HG03095 (cell line): Measurements from ENCODE around the gene SYCP2.
A peak's percentile ranks its signal among the peaks of the same experiment; 100 is the strongest.

Source experiments
- ATAC-seq: cut with Tn5 transposase; IDR thresholded peaks from one replicate; pipeline ENCODE4 v1.9.1; 2021; ENCODE audit warnings: moderate library complexity; ENCODE audit not compliant: unreplicated experiment

Gene SYCP2

DNA sequence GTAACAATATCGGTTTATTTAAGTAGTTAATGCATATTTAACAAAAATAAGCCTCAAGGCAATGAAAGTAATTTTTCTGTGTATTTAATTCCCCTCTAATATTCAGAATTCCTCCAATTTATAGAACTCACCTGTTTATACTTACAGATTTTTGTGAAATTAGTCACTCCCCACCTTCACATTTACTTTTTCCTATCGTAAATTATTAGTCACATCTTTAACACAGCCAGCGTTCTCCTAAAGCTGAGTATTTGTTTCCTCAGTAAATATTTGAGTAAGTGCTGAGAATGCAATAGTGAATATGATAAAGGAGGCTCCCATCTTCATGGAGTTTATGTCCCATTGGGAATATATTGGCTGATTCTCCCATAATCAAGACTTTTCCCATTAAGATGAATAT lies 88.0 kb downstream of the SYCP2 start:
- ATAC-seq = no peak

DNA sequence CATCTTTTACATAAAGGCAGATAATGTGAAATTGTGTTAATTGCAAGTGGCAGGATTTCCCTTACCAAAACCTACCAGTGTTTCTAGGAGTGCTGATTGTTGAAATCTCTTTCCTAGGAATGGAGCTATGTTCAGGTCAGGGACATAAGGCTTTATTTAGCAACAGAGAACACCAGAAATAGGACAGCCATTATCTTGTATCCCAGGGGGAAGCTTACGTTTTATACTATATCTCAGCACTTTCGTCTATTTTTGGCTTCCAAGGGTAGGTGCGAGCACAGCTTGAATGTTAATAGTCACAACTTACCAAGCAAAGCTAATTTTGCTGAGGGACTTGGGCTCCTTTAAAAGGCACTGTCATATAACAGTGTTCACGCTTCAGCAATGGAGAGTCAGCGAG lies 94.0 kb downstream of the SYCP2 start:
- no peak for ATAC-seq

DNA sequence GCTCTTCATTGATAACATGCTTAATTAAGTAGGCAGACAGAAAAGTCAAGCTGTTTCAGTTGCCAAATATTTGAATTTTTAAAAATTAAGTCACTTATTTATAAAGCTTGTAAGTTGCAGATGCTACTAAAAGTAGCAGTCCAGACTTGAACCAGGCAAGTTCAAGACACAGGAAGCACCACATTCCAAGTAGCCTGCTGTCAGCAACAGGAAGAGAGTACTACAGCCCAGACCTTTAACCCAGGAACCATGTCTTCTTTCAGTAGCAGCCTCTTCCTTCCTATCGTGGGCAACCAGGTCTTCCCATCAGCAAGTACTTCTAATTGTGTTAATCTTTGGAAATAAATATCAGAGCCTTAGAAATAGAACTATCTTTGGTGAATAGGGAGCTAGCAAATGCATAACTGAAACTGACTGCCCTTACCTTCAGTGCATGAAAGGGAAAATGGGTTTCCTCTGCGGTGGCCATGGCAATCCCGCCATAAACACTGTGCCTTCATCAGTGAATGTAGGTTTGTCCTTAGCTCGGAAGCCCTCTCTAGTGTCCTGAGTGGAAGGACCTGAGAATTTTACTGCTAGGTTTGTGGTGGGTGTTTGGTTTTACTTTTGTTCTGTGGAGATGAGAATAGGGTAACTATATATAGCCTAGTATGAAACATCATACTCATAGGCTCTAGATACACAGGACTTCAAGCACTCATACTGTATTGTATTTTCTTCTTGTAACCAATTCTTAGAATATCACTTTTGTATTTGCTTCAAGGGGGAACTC lies 95.6 kb downstream of the SYCP2 start:
- ATAC-seq = peak; percentile 84

DNA sequence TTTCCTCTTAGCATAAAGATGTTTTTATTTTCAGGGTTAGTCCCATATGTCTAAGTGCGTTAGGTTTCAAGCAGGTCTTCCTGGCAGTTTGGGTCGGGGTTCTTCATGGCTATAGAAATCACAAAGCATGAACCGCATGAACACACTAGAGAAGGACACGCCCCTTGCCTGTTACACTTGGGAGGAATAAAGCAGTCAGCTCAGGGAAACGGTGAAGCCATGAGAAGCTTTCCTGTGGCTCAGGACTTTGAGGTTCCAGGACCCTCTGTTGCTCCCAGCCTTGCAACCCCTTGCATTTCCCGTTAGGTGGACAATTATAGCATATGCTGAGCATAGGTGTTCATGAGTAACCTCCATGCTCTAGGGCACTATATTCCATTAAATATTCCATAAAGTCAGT lies 96.7 kb downstream of the SYCP2 start:
- ATAC-seq = no peak

DNA sequence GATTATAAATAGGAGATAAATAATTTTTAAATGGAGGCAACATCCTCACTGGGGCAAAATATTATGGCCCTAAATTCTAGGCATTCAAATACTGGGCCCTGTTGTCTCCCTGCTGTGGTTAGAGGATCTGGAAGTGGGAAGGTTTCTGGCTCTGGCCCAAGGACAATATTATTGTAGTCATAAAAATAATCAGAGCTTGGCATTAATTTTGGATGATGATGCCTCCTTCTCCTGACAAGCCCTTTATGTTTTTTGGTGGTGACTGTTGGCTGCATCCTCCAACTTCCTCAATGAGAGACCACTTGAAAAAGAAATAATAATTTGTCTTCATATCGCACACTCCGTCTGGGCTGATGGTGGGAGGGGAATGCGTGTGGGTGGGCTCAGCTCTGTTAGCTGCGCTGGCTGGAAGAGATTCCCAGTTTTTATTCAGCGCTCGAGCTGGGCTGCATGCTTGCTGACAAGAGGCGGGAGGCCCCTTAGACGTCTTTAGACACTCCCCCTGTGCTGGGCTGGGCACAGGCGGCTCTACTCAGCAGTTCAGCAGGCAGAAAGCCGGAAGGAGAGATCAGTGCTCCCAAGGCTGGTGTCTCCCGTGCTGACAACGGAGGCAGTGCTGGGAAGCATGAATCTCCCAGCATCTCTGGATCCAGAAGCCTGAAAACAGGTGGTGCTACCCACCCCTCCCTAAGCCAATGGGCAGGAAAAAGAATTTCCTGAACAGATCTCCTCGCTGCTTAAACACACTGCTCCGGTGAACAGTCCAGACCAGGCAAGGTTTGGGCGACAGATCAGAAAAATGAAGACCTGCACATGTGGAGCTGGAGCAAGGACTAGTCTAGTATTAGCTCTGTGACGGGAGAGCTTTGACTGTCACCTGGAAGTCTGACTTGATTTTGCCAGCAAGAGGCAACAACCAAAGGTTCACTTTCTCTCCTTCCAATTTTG lies 97.7 kb downstream of the SYCP2 start:
- no peak for ATAC-seq

DNA sequence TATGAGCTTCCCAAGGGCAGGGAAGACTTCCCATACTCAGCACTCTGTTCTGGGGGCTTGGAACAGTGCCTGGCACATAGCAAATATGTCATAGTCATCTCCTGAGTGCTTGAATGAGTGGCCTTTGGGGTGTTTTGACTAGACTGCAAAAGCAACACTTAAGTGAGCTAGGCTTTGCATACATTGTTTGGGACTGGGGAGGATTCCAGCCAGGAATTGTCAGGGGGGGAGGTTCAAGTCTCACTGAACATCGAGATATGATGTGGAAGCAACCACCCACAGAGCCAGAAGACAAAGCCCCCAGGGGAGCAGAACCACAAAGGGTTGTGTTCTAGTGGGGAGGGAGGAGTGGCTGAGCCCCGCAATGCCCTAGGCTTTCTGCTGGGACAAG lies 98.4 kb downstream of the SYCP2 start:
- no peak for ATAC-seq

DNA sequence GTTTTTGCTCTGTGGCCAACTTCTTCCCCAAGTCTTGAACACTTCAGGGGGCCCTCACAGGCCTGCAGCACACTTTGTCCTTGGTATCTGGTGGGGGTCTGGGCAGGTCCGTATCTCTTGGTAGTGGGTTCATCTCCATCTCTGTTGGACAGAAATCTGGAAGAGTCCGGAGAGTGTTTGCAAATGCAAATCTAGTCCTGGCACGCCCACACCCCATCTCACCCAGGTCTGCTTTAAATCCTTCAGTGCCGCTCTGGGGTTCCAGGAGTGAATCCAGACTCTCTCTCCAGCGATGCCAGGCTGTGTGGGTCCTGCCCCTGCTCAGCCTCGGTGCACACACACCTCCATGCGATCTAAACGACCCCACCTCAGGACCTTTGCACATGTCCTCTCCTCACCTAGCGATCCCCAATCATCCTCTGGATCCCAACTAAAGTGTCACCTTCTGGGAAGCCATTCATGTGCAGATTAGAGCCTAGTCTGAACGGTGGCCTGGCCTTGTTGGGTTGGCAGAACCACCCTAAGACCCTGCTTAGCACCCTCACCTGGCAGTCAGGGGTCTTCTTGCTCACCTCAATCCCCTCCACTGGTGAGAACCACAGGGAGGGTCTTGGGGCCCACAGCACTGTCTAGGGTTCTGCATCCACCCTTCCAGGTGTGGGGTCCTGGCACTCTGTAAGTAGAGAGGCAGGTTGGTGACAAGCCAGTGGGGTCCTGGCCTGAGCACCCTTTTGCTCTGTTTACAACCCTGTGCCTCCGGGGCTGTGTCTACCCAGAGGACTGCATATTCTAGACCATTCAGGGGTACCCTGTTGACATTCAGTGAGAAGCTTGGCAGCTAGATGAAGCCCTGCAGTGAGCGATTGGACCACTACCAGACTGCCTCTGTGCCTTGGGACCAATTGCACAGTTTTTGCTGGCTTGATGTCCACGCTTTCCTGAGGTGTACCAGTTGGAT lies 100.8 kb downstream of the SYCP2 start:
- ATAC-seq = no peak

DNA sequence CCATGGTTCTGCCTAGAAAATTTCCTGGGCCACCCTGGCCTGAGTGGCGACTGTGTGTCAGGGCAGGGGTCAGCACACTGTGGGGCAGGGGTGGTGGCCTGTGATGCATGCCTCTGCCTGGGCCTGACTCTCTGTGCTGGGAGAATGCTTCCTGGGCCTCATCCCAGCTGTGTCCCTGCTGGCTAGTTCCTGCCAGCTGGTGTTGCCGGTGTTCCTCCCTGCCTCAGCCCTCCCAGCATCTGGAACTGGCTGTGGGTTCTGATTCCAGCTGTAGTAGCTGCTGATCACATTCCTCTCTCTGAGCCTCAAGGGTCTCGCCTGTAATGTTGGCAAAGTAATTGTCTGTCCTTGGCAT lies 101.5 kb downstream of the SYCP2 start:
- ATAC-seq = no peak

DNA sequence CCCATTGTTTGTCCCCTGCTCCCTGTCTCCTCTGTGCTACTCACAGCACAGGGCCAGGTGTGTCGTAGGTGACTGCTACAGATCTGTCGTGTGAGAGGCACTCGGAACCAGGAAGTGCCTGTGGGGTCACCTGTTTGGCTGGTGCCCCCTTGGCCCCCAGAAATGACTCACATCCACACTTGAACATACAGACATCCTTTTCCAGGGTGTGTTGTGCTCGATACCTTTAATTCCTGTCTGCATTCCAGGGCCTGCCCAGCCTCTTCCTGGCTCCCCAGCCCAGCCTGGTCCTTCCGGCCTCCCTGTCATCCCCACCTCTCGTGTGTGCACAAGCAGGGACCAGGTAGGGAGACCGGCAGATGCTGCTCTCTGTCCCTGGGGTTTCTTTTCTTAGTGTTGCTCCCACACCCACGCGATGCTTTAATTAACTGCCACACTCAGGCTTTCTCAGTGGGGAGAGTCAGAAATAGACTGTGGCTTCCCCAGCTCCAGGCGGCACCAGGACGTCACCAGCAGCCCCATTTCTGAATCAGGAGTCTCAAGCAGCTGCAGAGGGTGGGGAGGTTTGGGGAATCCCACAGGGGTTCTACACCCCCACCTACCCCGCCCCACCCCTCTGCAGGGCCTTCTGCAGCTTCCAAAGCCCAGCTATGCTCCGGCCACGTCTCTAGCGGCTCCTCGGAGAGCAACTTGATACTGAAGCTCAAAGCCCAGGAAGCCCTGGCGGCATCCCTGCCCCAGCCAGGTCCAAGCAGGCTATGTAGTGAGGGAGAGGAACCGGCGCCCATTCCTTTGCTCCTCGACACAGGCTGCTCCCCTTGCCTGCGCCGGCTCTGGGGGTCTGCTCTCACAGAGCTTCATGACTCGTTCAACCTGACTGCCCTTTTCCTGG lies 102.2 kb downstream of the SYCP2 start:
- ATAC-seq = no peak

DNA sequence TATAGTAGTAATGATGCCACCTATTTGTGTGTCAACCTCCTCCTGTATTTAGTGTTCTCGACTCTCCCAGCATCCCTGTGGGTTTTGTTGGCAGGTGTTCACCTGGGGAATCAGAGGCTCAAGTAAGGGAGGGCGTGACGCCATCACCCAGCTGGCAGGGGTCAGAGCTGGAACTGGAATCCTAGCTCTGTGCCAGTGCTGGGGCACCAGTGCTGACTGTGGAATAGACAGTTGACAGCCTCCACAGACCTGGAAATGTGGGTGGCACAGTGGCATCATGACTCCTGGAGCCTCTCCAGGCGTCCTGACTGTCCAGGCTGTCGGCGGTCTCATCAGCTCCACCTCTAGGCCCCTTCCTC lies 102.8 kb downstream of the SYCP2 start:
- ATAC-seq = no peak

DNA sequence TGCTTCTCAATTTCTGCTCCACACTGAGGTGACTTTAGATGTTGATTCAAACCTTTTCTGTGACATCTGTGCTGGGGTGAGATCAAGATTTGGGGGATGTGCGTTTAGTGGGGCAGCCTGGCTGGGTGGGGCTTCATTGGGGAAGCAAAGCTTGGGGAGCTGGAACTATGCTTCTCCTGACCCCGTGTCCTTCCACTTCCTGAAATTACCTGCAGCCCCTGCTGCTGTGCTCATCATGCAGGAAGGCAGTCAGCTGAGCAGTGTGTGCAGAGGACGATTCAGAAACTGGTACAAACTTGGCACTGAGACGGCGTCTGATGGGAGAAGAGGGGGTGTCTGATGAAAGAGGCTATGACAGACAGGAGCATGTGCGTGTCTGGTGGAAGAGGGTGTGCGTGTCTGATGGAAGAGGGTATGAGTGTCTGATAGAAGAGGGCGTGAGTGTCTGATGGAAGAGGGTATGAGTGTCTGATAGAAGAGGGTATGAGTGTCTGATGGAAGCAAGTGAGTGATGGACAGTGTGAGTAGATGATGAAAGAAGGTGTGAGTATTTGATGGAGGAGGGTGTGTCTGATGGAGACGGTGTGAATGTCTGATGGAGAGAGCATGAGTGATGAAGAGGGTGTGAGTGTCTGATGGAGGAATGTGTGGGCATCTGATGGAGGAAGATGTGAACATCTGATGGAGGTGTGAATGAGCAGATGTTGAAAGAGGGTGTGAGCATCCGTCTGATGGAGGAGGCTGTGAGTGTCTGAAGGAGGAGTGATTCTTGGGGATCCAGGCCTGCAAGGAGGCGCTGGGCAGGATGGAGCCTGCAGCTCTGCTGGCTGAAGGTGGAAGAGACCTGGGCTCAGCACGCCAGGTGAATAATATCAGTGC lies 103.4 kb downstream of the SYCP2 start:
- no peak for ATAC-seq

DNA sequence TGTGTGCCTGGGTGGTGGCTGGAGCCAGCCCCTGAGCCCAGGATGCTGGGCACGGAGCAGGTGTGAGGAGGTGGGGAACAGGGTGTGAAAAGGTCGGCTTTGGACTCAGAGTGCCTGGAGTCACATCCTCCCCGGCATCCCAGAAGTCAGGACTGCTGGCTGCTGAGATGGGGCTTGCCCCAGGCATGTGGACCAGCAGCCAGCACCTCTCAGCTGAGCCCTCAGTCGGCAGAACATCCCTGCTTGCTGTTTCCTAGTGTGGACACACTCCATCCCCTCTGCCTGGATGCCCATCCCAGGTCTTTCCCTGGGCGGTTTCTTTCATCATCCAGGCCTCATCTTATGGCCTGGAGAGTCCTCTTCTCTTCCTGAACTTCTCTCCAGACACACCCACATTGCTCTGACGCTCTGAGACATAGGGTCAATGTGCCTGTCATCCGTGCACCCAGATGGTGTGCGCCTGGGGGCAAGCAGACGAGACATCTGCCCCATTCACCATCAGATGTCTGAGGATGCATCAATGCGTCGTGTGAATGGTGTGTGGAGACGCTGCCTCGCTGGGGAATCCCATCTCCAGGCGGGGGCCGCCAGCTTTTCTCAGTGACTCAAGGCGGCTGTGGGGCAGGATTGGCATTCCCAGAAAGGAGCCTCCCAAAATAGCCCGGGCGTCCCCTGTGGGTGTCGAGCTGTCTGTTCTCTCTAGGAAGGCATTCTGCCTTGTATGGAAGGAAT lies 104.2 kb downstream of the SYCP2 start:
- ATAC-seq = no peak

DNA sequence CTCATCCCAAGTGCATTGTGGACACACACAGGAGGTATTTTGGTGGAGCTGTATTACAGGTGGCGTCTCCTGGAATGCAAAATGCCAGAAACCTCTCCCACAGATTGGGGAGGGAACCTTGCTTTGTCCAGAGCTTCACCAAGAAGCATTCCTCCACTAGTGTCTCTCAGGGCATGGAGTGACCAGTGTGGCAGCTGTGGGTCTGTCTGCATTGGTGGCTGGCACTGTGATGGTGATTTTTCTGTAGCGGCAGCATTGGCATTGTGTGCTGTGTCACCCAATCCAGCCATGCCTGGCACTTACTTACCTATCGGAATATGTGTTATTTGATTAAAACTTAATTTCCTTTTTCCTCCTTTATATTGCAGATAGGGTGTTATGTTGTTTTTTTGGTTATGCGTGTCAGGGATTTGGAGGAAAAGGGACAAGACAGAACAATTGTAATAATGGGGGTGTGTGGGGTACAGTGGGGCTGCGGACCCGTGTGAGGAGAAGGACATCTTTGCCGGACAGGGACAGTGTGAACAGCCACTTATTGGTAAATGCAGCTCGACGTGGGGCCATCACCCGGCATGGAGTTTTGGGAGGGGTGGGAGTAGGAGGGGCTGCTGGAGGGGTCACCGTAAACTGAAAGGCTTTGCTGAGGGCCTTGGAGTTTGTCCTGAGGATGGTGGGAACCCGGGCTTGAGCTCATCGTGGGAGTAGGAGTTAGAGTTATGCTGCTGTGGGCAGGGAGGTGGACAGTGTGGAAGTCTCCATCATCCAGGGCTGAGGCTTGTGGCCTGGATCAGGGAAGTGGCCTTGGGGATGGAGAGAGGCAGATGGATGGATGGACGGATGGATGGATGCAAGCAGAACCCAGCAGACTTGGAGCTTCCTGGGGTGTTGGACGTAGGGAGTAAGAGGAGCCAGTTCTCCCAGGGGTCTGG lies 105.0 kb downstream of the SYCP2 start:
- no peak for ATAC-seq

DNA sequence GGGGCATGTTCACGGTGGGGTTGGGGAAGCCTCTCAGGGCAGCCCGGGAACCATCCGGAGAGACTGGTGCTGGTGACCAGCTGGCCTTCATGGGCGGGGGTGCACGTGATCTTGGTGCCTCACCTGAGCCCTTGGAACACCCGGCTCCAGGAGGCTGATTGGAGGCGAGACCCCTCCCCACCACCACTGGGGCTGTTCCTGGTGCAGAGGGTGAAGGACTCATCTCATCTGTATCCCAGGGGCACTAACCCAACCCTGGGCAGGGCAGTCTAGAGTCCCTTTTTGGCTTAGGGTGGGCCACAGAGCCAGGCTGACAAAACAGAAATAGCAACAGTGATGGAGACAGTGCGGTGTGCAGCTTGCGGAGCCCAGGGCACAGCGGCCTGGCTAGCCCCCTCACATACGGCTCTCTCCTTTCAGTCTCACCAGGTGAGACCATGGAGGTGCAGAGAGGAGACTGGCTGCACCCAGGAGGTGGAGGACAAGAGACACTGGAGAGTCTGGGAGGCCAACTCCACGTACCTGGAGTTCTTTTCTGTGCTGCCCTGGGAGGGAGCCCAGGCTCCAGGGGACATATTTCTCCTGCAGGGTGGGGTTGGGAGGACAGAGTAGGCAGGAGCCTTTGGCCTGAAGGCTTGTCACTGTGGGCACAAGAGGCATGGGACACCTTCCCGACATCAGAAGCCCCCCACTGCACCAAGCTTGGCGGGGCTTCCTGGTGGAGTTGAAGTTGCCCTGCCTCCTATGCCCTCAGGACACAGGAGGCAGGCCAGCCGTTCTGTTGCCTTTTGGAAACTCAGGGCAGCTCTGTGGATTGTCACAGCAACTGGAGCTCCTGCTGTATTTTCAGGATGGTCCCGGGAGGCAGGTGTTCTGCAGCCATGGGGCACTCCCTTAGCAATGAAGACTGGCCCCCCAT lies 106.0 kb downstream of the SYCP2 start:
- no peak for ATAC-seq

DNA sequence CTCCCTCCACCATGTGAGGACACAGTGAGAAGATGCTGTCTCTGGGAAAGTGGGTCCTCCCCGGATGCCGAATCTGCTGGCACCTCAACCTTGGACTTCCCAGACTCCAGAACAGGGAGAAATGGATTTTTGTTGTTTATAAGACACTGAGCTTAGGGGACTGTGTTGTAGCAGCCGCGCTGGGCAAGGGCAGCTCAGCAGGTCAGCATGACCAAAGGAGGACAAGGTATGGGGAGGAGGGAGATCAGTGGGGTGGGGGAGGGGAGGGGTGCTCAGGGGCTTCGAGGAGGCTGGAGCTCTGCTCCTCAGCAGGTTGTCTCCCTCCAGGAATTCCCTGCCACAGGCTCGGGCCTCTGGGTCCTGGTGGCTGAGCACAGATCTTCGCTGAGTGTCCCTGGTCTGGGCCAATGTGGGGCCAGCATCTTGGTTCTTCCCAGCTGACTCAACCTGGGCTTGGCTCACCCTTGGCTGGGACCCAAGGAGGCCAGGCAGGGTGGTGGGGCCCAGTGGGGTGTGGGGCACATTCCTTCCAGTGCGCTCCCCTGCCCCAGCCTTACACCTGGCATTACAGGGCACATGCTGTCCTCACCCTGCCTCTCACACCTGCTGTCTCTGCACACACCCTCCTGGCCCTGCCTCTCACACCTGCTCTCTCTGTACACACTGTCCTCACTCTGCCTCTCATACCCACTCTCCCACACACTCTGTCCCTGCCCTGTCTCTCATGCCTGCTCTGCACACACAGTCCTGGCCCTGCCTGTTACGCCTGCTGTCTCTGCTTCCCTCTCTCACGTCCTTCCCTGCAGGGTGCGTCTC lies 107.3 kb downstream of the SYCP2 start:
- no peak for ATAC-seq

DNA sequence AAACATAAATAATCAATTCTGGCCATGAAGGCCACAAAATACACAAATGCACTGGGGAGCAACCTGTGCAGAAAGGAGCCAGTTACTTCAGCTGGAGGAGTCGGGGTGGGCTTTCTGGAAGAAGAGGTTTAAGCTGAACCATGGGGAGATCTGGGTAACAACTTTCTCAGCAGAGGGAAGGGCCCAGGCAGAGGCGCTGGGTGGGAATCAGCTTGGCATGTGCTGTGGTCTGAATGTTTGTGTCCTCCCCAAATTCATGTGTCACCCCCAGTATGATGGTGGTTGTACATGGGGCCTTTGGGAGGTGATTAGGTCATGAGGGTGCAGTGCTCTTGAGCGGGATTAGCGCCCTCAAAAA lies 107.9 kb downstream of the SYCP2 start:
- ATAC-seq = no peak
